ENCODE measurements around the gene CMTM7. TPM values are rescaled to one million over a fixed set of nuclear protein-coding genes. Genes with fewer than 3 reads are reported as not detected.
"Not testable (repeated sequence)": the region's sequence is repeated elsewhere in the genome, so short reads cannot be mapped to it uniquely, and the experiment has no call there.

The CMTM7 gene
- polyA plus RNA-seq, 1 of the 3 experiments (the other 2 are of a cell fraction): 50.1 TPM

GRCh38 chr3:32387512-32387911 is 4.1 kb upstream of the CMTM7 start:
- peaks cover 5% of the 10 kb centered on the region; the same call in 1 of the 2 replicates for H3K79me2 ChIP-seq (ENCODE audit: insufficient read depth)
- no peak overlapping the region for H3K27ac ChIP-seq (ENCODE audit: low read depth in 2 of 2, low read length in 1 of 2)
- H3K4me3 ChIP-seq (ENCODE audit: low read depth in 2 of 2, low read length in 1 of 2): no peak overlapping the region
- DNase-seq: no peak
- WGBS (ENCODE audit: low lambda C conversion rate): 57% methylated on average over 2 of the region's 2 CpGs
- no peaks in the 10 kb centered on the region for H4K20me1 ChIP-seq (ENCODE audit: insufficient read depth)
- ChIA-PET POLR2A (no interaction called here), CTCF (interaction anchor here (2.2 to 5.3 kb wide), 2 partner anchors 12 to 13 kb away, joined by 4 to 38 read pairs; no protein-coding TSS in a partner anchor)
- no peaks in the 10 kb centered on the region for H3F3A ChIP-seq (replicated peaks; ENCODE audit: insufficient read depth)
- no peak overlapping the region for H2AFZ ChIP-seq (ENCODE audit: low read depth)
- H3K27me3 ChIP-seq (ENCODE audit: insufficient read depth): no peaks in the 10 kb centered on the region
- no peak overlapping the region for H3K4me2 ChIP-seq
- H3K9me3 ChIP-seq: no peaks in the 10 kb centered on the region
- H3K9me2 ChIP-seq: no peaks in the 10 kb centered on the region
- no peak for TF ChIP-seq SMC3 (IDR thresholded peaks at IDR 0.05; ENCODE audit: low read depth, low read length)
- no peak for TF ChIP-seq RCOR1 (IDR thresholded peaks at IDR 0.05; ENCODE audit: low read length)
- peaks cover 0 to 13% of the 10 kb centered on the region in 2 experiments; a peak in 1 of 4 replicates for H3K4me1 ChIP-seq (ENCODE audit: control insufficient read depth in 1 of 2, insufficient read depth in 2 of 2, low read depth in 1 of 2, low read length in 1 of 2)
- no peaks in the 10 kb centered on the region for H3K36me3 ChIP-seq (replicated peaks in 1 of 2; ENCODE audit: control insufficient read depth in 1 of 2, insufficient read depth in 2 of 2, low read length in 1 of 2)
- H3K9ac ChIP-seq: no peak overlapping the region

GRCh38 chr3:32389577-32389976 is 2.1 kb upstream of the CMTM7 start:
- H3K27ac ChIP-seq (ENCODE audit: low read depth in 2 of 2, low read length in 1 of 2); H3F3A ChIP-seq (replicated peaks; ENCODE audit: insufficient read depth); H3K36me3 ChIP-seq (replicated peaks in 1 of 2; ENCODE audit: control insufficient read depth in 1 of 2, insufficient read depth in 2 of 2, low read length in 1 of 2); H3K4me2 ChIP-seq; DNase-seq; H3K27me3 ChIP-seq (ENCODE audit: insufficient read depth); H3K9me2 ChIP-seq; H3K4me3 ChIP-seq (ENCODE audit: low read depth in 2 of 2, low read length in 1 of 2); H3K9me3 ChIP-seq; H2AFZ ChIP-seq (ENCODE audit: low read depth); POLR2A ChIA-PET; H3K9ac ChIP-seq; H4K20me1 ChIP-seq (ENCODE audit: insufficient read depth): not testable (repeated sequence)
- CTCF ChIA-PET: interaction anchor here (2.1 to 3.5 kb wide), 2 partner anchors 15 to 78 kb away, joined by 9 to 17 read pairs; no protein-coding TSS in a partner anchor
- Histone ChIP-seq H3K79me2 (ENCODE audit: insufficient read depth) (peaks cover 26% of the 10 kb centered on the region), H3K4me1 (ENCODE audit: control insufficient read depth in 1 of 2, insufficient read depth in 2 of 2, low read depth in 1 of 2, low read length in 1 of 2) (peaks cover 0 to 20% of the 10 kb centered on the region in 2 experiments; a peak in 1 of 4 replicates)
- 85% methylated on average over 2 of the region's 2 CpGs for WGBS (ENCODE audit: low lambda C conversion rate)

GRCh38 chr3:32392536-32393302 is 1.1 kb downstream of the CMTM7 start:
- peak overlapping the region; percentile 100 for H3K4me2 ChIP-seq
- peak overlapping the region; percentile 94 for H2AFZ ChIP-seq (ENCODE audit: low read depth)
- no peaks in the 10 kb centered on the region for H4K20me1 ChIP-seq (ENCODE audit: insufficient read depth)
- peak overlapping the region; percentile 87 for H3K9ac ChIP-seq
- H3K9me3 ChIP-seq: no peaks in the 10 kb centered on the region
- no peaks in the 10 kb centered on the region for H3K9me2 ChIP-seq
- DNase-seq: peak; percentile 56
- peaks cover 0 to 11% of the 10 kb centered on the region in 2 experiments; a peak in 1 of 4 replicates for H3K4me1 ChIP-seq (ENCODE audit: control insufficient read depth in 1 of 2, insufficient read depth in 2 of 2, low read depth in 1 of 2, low read length in 1 of 2)
- H3K27me3 ChIP-seq (ENCODE audit: insufficient read depth): no peaks in the 10 kb centered on the region
- WGBS (ENCODE audit: low lambda C conversion rate): 31% methylated on average over 17 of the region's 18 CpGs
- H3K79me2 ChIP-seq (ENCODE audit: insufficient read depth): peaks cover 51% of the 10 kb centered on the region
- no peak; the same call in 1 of the 2 replicates for TF ChIP-seq GATA2 (CRISPR knock-in tag; IDR thresholded peaks at IDR 0.05)
- no peak for TF ChIP-seq GABPA (IDR thresholded peaks at IDR 0.05; ENCODE audit: low read depth)
- peak; percentile 6; the same call in 1 of the 2 replicates for TF ChIP-seq NFIC (IDR thresholded peaks at IDR 0.05; ENCODE audit: borderline replicate concordance)
- TF ChIP-seq CTCF (IDR thresholded peaks at IDR 0.05): no peak
- no peak for TF ChIP-seq ELF1 (IDR thresholded peaks at IDR 0.05)
- H3K36me3 ChIP-seq (replicated peaks in 1 of 2; ENCODE audit: control insufficient read depth in 1 of 2, insufficient read depth in 2 of 2, low read length in 1 of 2): no peaks in the 10 kb centered on the region
- peak overlapping the region; percentile 31 to 63; a peak in 3 of 4 replicates for H3K27ac ChIP-seq (ENCODE audit: low read depth in 2 of 2, low read length in 1 of 2)
- peak overlapping the region; percentile 68 to 86 for H3K4me3 ChIP-seq (ENCODE audit: low read depth in 2 of 2, low read length in 1 of 2)
- peaks cover 7% of the 10 kb centered on the region for H3F3A ChIP-seq (replicated peaks; ENCODE audit: insufficient read depth)
- POLR2A ChIA-PET: no interaction called here
- CTCF ChIA-PET: interaction anchor here (1.3 to 3.5 kb wide), 3 partner anchors 8 to 75 kb away, joined by 5 to 17 read pairs (median 9); no protein-coding TSS in a partner anchor

All from SK-N-SH (cell line).